PC-3 (cell line): ENCODE results near the gene SYP. TPM values are rescaled to one million over a fixed set of nuclear protein-coding genes. Genes with fewer than 3 reads are reported as not detected.

Experiments used
- ATAC-seq: fragments of 200-7000 bp; cut with Tn5 transposase; 2 replicates; pipeline ENCODE4 v1.9.1; 2020; ENCODE audit warnings: mild to moderate bottlenecking, moderate library complexity
- BruUV-seq: library from RNA; stranded (reverse); fragments of 400-500 nt; replicated peaks from 2 replicates; lab custom pipeline; 2021; lab: Mats Ljungman, UMichigan
- CTCF ChIA-PET: fragments of 300-600 bp; sonication (Branson Sonifier 250); formaldehyde crosslinking; loops from one replicate; lab custom pipeline; 2022; ENCODE audit warnings: antibody characterized with exemption; lab: Charles Lee
- POLR2A ChIA-PET: fragments of 300-600 bp; sonication (Branson Sonifier 250); formaldehyde crosslinking; loops from one replicate; lab custom pipeline; 2022; ENCODE audit warnings: antibody characterized with exemption; ENCODE audit not compliant: unreplicated experiment; lab: Charles Lee
- DNase-seq: peaks from one replicate; pipeline ENCODE4 v3.0.0-alpha.2; 2015
- H2AFZ ChIP-seq: fragments of 300-600 bp; sonication (generic); 2 replicates; pipeline ENCODE4 v1.6.0; 2016; ENCODE audit warnings: antibody characterized with exemption, low read length
- H3F3A ChIP-seq: fragments of 300-600 bp; sonication (generic); one replicate; pipeline ENCODE4 v1.6.0; 2017; ENCODE audit warnings: antibody characterized with exemption, low read length, control low read depth, mild to moderate bottlenecking; ENCODE audit not compliant: unreplicated experiment
- H3K27ac ChIP-seq: fragments of 300-600 bp; sonication (generic); 2 replicates; pipeline ENCODE4 v1.5.1; 2016; ENCODE audit warnings: mild to moderate bottlenecking, low read length
- H3K27me3 ChIP-seq: fragments of 300-600 bp; sonication (generic); 2 replicates; pipeline ENCODE4 v1.6.1; 2016; ENCODE audit warnings: low read length, mixed read lengths
- H3K36me3 ChIP-seq: fragments of 300-600 bp; sonication (generic); 2 replicates; pipeline ENCODE4 v1.6.1; 2016; ENCODE audit warnings: low read depth, mixed run types, low read length, mixed read lengths
- H3K4me1 ChIP-seq: fragments of 300-600 bp; sonication (generic); 2 replicates; pipeline ENCODE4 v1.5.1; 2016; ENCODE audit warnings: low read length; ENCODE audit not compliant: insufficient read depth
- H3K4me2 ChIP-seq: fragments of 300-600 bp; sonication (generic); 2 replicates; pipeline ENCODE4 v1.6.0; 2016; ENCODE audit warnings: low read length
- H3K4me3 ChIP-seq: fragments of 300-600 bp; sonication (generic); 2 replicates; pipeline ENCODE4 v1.5.1; 2016; ENCODE audit warnings: mild to moderate bottlenecking, low read length, mixed read lengths
- H3K79me2 ChIP-seq: fragments of 300-600 bp; sonication (generic); 2 replicates; pipeline ENCODE4 v1.6.1; 2017; ENCODE audit warnings: low read length, mixed read lengths
- H3K9ac ChIP-seq: fragments of 300-600 bp; sonication (generic); 2 replicates; pipeline ENCODE4 v1.6.0; 2016; ENCODE audit warnings: mild to moderate bottlenecking, low read length
- H3K9me2 ChIP-seq: fragments of 300-600 bp; sonication (generic); replicated peaks from 2 replicates; pipeline ENCODE4 v1.6.1; 2016; ENCODE audit warnings: mixed run types, low read length, mixed read lengths
- H3K9me3 ChIP-seq: fragments of 300-600 bp; sonication (generic); 2 replicates; pipeline ENCODE4 v1.6.1; 2016; ENCODE audit warnings: low read length, mixed read lengths
- H4K20me1 ChIP-seq: fragments of 300-600 bp; sonication (generic); 2 replicates; pipeline ENCODE4 v1.6.1; 2016; ENCODE audit warnings: low read length, mixed read lengths
- CTCF ChIP-seq: fragments of 300-600 bp; sonication (generic); conservative IDR thresholded peaks from 2 replicates; pipeline ENCODE4 v1.5.1; 2017; ENCODE audit warnings: antibody characterized with exemption, low read depth, mild to moderate bottlenecking, low read length
- EZH2 ChIP-seq: fragments of 300-600 bp; sonication (generic); IDR thresholded peaks from one replicate; pipeline ENCODE4 v1.6.1; 2017; ENCODE audit warnings: antibody characterized with exemption, mild to moderate bottlenecking, low read length; ENCODE audit not compliant: unreplicated experiment
- EZH2phosphoT487 ChIP-seq: fragments of 300-600 bp; sonication (generic); IDR thresholded peaks from 2 replicates; pipeline ENCODE4 v1.6.1; 2018; ENCODE audit warnings: mild to moderate bottlenecking, antibody characterized with exemption, low read length, borderline replicate concordance
- intact Hi-C: fragments of 100-400 bp; cut with micrococcal nuclease; formaldehyde crosslinking; loops from 2 replicates; pipeline ENCODE4 v1.9.0; 2023
- total RNA-seq: library from RNA; depleted of rRNA; stranded (reverse); fragments of >200 nt; gene quantifications from 2 replicates; pipeline ENCODE4 v1.2.3, GENCODE V29; 2014

The SYP gene
- total RNA-seq, 1 experiment from 2014 or later, result 0.47 TPM

DNA sequence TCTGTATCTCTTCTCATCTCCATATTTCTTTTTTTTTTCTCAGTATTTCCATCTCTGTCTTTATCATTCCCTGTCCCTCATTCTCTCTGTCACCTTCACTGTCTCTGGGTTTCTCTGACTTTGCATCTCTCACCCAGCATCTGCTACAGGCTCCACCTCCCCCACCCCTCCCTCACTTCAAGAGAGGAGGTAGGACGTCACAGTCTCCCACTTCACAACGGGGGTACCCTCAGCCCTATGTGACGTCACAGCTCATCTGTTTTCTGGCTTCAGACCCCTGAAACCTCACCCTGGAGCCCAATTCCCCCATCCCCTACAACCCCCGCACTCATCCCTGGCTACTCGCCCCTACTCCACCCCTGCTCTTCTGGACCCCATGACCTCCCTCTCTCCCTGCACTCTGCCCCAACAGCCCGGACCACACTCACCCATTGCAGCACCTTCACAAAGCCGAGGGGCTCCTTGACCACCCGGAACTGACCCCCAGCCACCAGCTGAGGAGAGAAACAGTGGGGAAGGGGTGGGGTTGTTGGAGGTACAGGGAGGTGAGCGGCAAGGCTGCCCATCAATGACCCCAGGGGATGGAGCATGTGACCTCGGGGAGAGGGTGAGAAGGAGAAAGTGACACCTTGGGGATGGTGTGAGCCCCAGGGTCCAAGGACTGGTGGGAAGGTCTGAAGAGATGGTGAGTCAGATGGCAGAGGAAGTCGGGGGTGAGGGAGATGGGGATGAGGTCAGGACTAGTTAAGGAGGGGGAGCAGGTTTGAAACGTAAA lies 1.3 kb downstream of the SYP start:
- ChIA-PET POLR2A (no interaction called here), CTCF (no interaction called here)
- no peak for TF ChIP-seq CTCF
- no peak for TF ChIP-seq EZH2phosphoT487
- Histone ChIP-seq H3K27ac (no peak overlapping the region), H3K4me2 (no peak overlapping the region), H3K9me3 (no peaks in the 10 kb centered on the region), H3K36me3 (no peaks in the 10 kb centered on the region), H3F3A (no peaks in the 10 kb centered on the region), H3K9me2 (no peaks in the 10 kb centered on the region), H2AFZ (no peak overlapping the region), H3K4me1 (peaks cover 4% of the 10 kb centered on the region; the same call in 1 of the 2 replicates), H3K79me2 (no peaks in the 10 kb centered on the region), H4K20me1 (no peaks in the 10 kb centered on the region), H3K4me3 (no peak overlapping the region), H3K9ac (no peak overlapping the region), H3K27me3 (no peaks in the 10 kb centered on the region)
- ATAC-seq, result no peak
- intact Hi-C loops, result loop anchor here (10.0 kb wide), 1 partner anchor 556 kb away; no protein-coding TSS in a partner anchor
- no peak for DNase-seq
- no TSS peak for BruUV-seq

DNA sequence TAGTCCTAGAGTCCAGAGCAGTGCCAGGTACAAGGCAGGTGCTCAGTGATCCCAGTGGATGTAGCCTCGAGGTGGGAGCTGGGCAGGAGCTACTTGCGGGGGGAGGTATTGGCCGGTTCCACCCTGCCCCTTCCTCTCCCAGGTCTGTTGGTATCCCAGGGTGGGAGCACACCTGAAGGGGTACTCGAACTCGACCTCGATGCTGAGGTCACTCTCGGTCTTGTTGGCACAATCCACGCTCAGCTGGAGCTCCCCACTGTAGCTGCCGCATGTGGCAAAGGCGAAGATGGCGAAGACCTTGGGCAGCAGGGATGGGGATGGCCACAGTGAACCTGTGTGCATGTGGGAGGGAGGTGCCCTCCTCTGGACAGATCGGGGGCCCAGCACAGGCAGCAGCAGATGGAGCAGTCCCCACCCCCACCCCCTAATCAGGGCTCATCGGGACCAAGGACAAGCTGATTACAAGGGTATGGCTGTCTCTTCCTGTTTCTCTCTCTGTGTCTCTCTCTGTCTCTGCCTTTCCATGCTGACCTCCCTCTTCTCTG lies 2.4 kb downstream of the SYP start:
- Histone ChIP-seq H2AFZ (no peak overlapping the region), H3K9me3 (no peaks in the 10 kb centered on the region), H3K79me2 (no peaks in the 10 kb centered on the region), H3K9ac (no peak overlapping the region), H4K20me1 (no peaks in the 10 kb centered on the region), H3K4me2 (no peak overlapping the region), H3K9me2 (no peaks in the 10 kb centered on the region), H3F3A (no peaks in the 10 kb centered on the region), H3K27me3 (no peaks in the 10 kb centered on the region), H3K4me3 (no peak overlapping the region), H3K36me3 (no peaks in the 10 kb centered on the region), H3K27ac (no peak overlapping the region), H3K4me1 (peaks cover 4% of the 10 kb centered on the region; the same call in 1 of the 2 replicates)
- no TSS peak for BruUV-seq
- no peak for TF ChIP-seq EZH2phosphoT487
- TF ChIP-seq EZH2, result no peak
- TF ChIP-seq CTCF, result no peak
- intact Hi-C loops, result loop anchor here (10.0 kb wide), 1 partner anchor 557 kb away; no protein-coding TSS in a partner anchor
- ChIA-PET CTCF (no interaction called here), POLR2A (no interaction called here)
- DNase-seq, result no peak
- no peak for ATAC-seq

- no peaks in the 10 kb centered on the region for H3K9me2 ChIP-seq
- no peak overlapping the region for H3K27ac ChIP-seq
- ChIA-PET POLR2A (no interaction called here), CTCF (no interaction called here)
- H3K27me3 ChIP-seq, result no peaks in the 10 kb centered on the region
- no peak overlapping the region for H3K4me2 ChIP-seq
- peaks cover 10% of the 10 kb centered on the region for H3K4me1 ChIP-seq
- no peaks in the 10 kb centered on the region for H3K9me3 ChIP-seq
- no peak overlapping the region for H3K9ac ChIP-seq
- H4K20me1 ChIP-seq, result no peaks in the 10 kb centered on the region
- BruUV-seq, result no TSS peak
- no peak overlapping the region for H2AFZ ChIP-seq
- ATAC-seq, result no peak
- 0 out of 2 replicates have a peak, but pooled peaks cover 6% of the 10 kb centered on the region for H3K79me2 ChIP-seq
- no peaks in the 10 kb centered on the region for H3K36me3 ChIP-seq
- no peak overlapping the region for H3K4me3 ChIP-seq
- H3F3A ChIP-seq, result no peaks in the 10 kb centered on the region
- TF ChIP-seq EZH2 (no peak), EZH2phosphoT487 (no peak), CTCF (no peak)
- intact Hi-C loops, result loop anchor here (10.0 kb wide), 1 partner anchor 561 kb away; no protein-coding TSS in a partner anchor
- no peak for DNase-seq
These were observed 6.4 kb downstream of the SYP start for GRCh38 chrX:49193542-49193964.
